Kasumi-1 (cell line): Measurements from ENCODE around the gene INAFM2.
A peak's percentile ranks its signal among the peaks of the same experiment; 100 is the strongest.

Experiments used
- DNase-seq, 2 experiments: peaks; one replicate each; lab custom pipeline; 2025; lab: John Stamatoyannopoulos, UW

The INAFM2 gene

DNA sequence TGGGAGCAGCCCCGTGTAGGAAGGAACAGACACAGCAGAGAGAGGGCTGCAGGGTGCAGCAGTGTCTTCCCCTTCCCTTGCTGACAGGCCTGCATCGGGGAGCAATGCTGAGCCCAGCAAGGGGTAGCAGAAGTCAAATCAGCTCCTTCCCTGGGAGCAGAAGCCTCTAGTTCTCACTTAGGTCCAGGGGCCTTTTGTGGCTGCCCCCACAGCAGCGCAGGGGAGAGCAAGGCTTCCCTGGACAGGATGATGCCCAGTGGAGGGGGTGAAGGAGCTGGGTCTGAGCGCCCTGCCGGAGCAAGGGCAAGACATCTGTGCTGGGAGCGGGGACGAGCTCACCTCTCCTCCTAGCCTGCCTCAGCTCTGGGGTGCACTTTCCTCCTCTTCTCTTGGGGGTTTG is 16.6 kb upstream of the INAFM2 start:
- DNase-seq: peak in 1 of 2 experiments; percentile 17

- peak; percentile 70 to 80 for DNase-seq
Measured at GRCh38 chr15:40307421-40308211, 15.9 kb upstream of the INAFM2 start, which contains the start of gene PLCB2. Gene PLCB2, minus strand, starts transcription at chr15:40307935. Its CDS starts 263 bp downstream, at chr15:40307672.

DNA sequence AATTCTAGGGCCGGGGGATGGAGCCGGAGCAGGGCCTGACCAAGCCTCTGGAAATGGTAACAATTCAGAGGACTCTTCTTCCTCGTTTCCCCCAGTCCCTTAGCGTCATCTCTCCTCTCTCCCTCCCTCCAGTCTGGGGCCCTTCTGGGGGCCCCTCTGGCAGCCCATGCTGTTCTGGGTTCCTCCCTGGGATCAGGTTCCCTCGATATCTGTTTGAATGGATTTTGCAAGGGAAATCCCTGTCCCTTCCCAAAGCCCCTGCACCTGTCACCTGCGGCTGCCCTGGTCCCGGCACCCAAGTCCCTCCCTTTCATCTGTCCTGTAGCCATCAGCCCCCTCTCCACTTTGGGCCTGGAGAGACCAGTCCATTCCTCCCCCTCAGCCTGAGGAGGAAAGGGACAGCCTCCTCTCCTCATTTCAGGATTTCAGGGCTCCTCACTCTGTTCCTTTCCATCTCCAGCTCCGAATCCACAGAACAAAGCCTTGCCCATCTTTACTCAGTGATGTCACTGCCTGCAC is 14.1 kb upstream of the INAFM2 start:
- DNase-seq: no peak

GRCh38 chr15:40310001-40310959 is 13.2 kb upstream of the INAFM2 start:
- peak; percentile 29 to 50 for DNase-seq

- no peak for DNase-seq
Measured at GRCh38 chr15:40310993-40311392, 12.5 kb upstream of the INAFM2 start.

GRCh38 chr15:40312370-40313158 is 10.9 kb upstream of the INAFM2 start:
- no peak for DNase-seq

GRCh38 chr15:40313531-40314398 is 9.7 kb upstream of the INAFM2 start:
- DNase-seq: peak; percentile 64 to 75

DNA sequence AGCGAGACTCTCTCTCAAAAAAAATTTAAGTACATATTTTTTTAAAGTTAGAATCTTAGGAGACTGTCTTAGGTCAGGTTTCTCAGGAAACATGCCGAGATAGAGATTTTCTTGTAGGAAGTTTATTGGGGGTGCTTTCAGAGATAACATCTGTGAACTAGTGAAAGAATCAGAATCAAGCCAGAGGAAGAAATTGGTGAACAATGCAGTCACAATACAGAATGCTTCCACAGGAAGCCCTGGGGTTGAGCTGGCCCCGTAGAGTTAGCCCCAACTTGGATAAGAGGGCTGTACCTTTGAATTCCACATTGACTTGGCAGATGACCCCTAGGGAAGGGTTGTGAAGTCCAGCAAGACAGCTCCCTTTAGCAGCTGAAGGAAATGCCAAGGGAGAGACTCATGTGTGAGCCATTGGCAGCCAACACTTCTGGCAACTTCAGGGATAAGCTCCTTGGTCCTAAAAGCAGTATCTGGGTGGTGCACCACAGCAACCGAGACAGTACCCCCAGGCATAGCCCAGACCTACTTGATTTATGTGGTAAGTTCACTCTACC is 8.7 kb upstream of the INAFM2 start:
- no peak for DNase-seq

- no peak for DNase-seq
Measured at GRCh38 chr15:40316931-40317330, 6.6 kb upstream of the INAFM2 start.

GRCh38 chr15:40317580-40317979 is 5.9 kb upstream of the INAFM2 start:
- no peak for DNase-seq

- no peak for DNase-seq
Measured at GRCh38 chr15:40320409-40320808, 3.1 kb upstream of the INAFM2 start.

GRCh38 chr15:40320931-40321371 is 2.5 kb upstream of the INAFM2 start:
- DNase-seq: peak; percentile 53 to 68

DNA sequence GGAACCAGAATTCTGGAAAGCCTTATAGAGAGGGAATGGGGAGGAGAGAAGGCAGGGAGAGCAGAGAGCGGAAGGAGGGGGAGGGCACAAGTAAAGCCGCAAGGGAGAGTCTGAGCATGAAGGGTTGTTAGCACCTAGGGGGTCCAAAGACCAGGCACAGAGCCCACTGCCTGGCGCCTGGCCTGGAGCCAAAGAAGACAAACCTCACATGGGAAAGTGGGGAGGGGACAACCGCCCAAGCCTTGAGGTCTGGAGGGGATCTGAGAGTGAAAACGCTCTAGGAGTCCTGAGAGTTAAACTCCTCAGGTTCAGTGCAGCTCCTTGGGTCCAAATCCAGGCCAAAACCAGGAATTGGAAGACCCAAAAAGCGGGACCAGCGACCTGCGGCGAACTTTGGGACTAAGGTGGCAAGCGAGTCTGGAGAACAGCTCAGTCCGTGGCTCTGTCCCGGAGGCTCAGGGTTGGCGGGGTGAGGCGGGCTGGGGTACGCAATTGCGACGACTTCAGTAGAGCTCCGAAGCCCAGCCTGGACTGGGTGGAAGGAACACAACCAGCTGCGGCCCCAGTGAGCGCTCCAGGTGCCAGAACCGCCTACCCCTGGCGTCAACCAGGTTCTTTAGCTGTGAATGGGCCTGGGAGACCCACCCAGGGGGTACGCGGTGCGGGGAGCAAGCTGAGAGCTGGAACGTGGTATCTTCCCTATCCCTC is 807 bp upstream of the INAFM2 start:
- no peak for DNase-seq

GRCh38 chr15:40323953-40324937 is 753 bp downstream of the INAFM2 start:
- no peak for DNase-seq

DNA sequence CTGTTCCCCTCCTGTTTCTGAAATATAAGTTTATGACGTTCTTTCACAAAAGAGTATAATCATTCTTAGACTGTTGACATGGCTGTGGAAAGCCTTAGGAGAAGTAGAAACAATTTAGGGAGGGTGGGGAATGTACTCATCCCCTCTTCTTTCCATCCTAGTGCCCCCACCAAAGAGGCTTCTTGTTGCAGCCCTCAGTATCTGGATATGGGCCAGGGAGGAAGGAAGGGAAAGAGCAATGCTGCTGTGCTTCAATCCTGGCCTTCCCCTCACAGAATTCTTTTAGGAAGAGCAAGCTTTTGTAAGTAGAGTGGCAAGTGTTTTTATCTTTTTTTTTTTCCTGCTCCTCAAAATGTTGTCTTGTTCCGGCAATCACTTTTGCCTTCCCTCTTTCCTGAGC is 1.7 kb downstream of the INAFM2 start:
- no peak for DNase-seq

DNA sequence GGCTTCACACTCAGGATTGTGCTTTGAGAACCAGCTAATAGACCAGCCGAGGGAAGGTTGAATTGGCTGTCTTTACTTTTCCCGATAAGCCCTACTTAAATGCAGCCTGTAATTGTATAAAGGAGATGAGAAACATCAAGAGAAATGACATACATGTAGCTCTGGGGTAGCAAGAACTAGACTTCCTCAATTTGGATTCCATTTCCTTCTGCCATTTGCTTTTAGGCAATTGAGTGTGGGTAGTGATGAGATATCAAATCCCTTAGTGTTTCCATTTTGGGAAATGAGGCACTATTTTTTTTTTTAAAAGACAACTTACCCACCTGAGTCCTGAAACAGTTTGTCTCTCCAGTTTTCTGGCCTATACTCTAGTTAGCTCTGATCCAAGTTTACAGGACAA is 2.2 kb downstream of the INAFM2 start:
- DNase-seq: no peak

DNA sequence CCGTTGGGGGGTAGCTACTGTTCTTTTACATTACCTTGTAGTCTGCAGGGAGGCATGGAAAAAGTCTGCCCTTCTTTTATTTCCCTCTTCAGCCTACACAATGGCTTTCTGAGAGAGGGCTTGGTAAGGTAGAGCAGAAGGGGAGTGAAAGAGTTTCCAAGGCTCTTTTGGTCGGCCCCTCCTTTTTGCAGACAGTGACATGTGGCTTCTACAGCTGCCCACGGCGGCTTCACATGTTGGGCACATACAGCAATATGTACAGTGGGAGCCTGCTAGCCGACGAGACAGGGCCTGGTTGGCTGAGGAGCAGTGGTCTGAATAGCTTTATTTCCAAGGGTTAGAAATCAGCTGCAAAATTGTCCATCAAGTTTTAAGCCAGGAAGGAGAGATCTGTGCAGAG is 4.0 kb downstream of the INAFM2 start:
- no peak for DNase-seq

GRCh38 chr15:40328176-40328575 is 4.7 kb downstream of the INAFM2 start:
- DNase-seq: no peak

DNA sequence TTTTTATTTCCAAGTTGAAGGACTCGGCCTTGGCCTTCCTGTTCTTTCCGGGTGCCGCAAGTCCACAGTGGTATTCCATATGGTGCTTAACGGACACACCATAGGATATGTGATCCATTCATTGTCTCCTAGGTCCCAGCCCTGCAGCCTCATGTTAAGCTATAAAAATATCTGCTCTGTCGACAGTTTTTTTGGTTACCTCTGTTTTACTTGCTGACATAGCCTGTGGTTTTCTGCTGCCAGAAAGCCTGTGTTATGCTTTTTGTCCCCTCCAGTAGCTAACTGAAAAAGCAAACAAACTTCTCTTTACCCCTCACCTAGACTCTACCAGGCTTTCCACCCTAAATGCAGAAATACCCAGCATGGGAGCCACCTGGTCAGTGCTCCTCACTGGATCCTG is 5.3 kb downstream of the INAFM2 start:
- no peak for DNase-seq
